H1 (cell line): Measurements from ENCODE around the gene ACTN3. TPM values are rescaled to one million over a fixed set of nuclear protein-coding genes. Genes with fewer than 3 reads are reported as not detected.

ENCODE experiments used
- CBX5 ChIP-seq: fragments of 300-800, 300-1000 bp; sonication (generic); IDR thresholded peaks from 2 replicates; pipeline ENCODE4 v1.7.1; 2016; ENCODE audit warnings: antibody characterized with exemption, low read length, low read depth
- CHD7 ChIP-seq: fragments of 300-600 bp; sonication (generic); IDR thresholded peaks from 2 replicates; pipeline ENCODE4 v1.7.1; 2012; ENCODE audit warnings: low read length, moderate library complexity, mild to moderate bottlenecking, inconsistent platforms; ENCODE audit not compliant: insufficient replicate concordance
- EZH2 ChIP-seq: fragments of 200-600 bp; sonication (generic); IDR thresholded peaks from 2 replicates; pipeline ENCODE4 v1.7.1; 2012; ENCODE audit warnings: low read depth, mild to moderate bottlenecking, moderate library complexity, low read length, inconsistent platforms; ENCODE audit not compliant: severe bottlenecking
- SIRT6 ChIP-seq: IDR thresholded peaks from one replicate; pipeline ENCODE4 v1.7.1; 2012; ENCODE audit warnings: low read length, inconsistent platforms
- SIX5 ChIP-seq: IDR thresholded peaks from 2 replicates; pipeline ENCODE4 v1.6.1; 2011; ENCODE audit warnings: mild to moderate bottlenecking, low read depth, low read length
- TBP ChIP-seq: IDR thresholded peaks from 2 replicates; pipeline ENCODE4 v1.6.1; 2011; ENCODE audit warnings: low read depth, low read length, improper control_type of control experiment
- YY1 ChIP-seq: IDR thresholded peaks from 2 replicates; pipeline ENCODE4 v1.6.1; 2011; ENCODE audit warnings: low read depth, mild to moderate bottlenecking, low read length
- polyA plus RNA-seq, 7 experiments: library from polyadenylated mRNA; depleted of rRNA in 3 of 7; stranded (reverse) in 5 of 7; unstranded in 2 of 7; fragments of >200 nt in 5 of 7; fragments of 200-250 nt in 2 of 7; gene quantifications; 1 replicate in 5 of 7; 2 replicates in 1 of 7; 4 replicates in 1 of 7; pipeline versions ENCODE4 v1.2.1 to v1.2.3, GENCODE V29; 2011 to 2013; ENCODE audit warnings: missing spikeins in 2 of 7, mixed read lengths in 2 of 7
- total RNA-seq: library from RNA; stranded (reverse); fragmentation: NEBNext Ultra II Directional; extraction: Animal tissue kit (Norgen Biotek cat#: 25700); gene quantifications from 2 replicates; pipeline ENCODE4 v1.2.1, GENCODE V29; 2021
- TF ChIP-seq, protein P1 (sequence below): IDR thresholded peaks from 2 replicates; pipeline ENCODE4 v1.6.1; 2011; ENCODE audit warnings: low read depth, mild to moderate bottlenecking, low read length; ENCODE audit not compliant: insufficient read depth
- TF ChIP-seq, protein P2 (sequence below), 3 experiments: IDR thresholded peaks; 1 replicate in 2 of 3; 2 replicates in 1 of 3; pipeline versions ENCODE4 v1.5.1 to v1.6.1; 2011; ENCODE audit warnings: low read length in 3 of 3, mild to moderate bottlenecking in 3 of 3, inconsistent platforms in 2 of 3, low read depth in 1 of 3, moderate library complexity in 1 of 3; ENCODE audit not compliant: insufficient read depth in 1 of 3; ENCODE audit errors: control extremely low read depth in 1 of 3

The ACTN3 gene
- total and polyA plus RNA-seq, 2 of the 8 experiments (the other 6 are each of a cell fraction or from before 2014, with no cell fraction given): 30.8 to 36.7 TPM

- TF ChIP-seq CHD7: no peak
- no peak for TF ChIP-seq TBP
- TF ChIP-seq YY1: no peak
- TF ChIP-seq SIRT6: no peak
- TF ChIP-seq EZH2: no peak
- TF ChIP-seq SIX5: no peak
- TF ChIP-seq, protein P1, sequence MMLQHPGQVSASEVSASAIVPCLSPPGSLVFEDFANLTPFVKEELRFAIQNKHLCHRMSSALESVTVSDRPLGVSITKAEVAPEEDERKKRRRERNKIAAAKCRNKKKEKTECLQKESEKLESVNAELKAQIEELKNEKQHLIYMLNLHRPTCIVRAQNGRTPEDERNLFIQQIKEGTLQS: no peak
- TF ChIP-seq CBX5: no peak
- TF ChIP-seq, protein P2, sequence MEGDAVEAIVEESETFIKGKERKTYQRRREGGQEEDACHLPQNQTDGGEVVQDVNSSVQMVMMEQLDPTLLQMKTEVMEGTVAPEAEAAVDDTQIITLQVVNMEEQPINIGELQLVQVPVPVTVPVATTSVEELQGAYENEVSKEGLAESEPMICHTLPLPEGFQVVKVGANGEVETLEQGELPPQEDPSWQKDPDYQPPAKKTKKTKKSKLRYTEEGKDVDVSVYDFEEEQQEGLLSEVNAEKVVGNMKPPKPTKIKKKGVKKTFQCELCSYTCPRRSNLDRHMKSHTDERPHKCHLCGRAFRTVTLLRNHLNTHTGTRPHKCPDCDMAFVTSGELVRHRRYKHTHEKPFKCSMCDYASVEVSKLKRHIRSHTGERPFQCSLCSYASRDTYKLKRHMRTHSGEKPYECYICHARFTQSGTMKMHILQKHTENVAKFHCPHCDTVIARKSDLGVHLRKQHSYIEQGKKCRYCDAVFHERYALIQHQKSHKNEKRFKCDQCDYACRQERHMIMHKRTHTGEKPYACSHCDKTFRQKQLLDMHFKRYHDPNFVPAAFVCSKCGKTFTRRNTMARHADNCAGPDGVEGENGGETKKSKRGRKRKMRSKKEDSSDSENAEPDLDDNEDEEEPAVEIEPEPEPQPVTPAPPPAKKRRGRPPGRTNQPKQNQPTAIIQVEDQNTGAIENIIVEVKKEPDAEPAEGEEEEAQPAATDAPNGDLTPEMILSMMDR (IDR thresholded peaks at IDR 0.05; ENCODE audit: control extremely low read depth in 1 of 3, insufficient read depth in 1 of 3, low read depth in 1 of 3, low read length in 3 of 3): no peak
Observed at GRCh38 chr11:66570850-66571180, 24.1 kb downstream of the ACTN3 start (continued).
